ENCODE data around the gene MYLK.
"Not testable (repeated sequence)": the region's sequence is repeated elsewhere in the genome, so short reads cannot be mapped to it uniquely, and the experiment has no call there.

GRCh38 chr3:123603153-123603552 is 281.0 kb downstream of the MYLK start:
- not testable (repeated sequence) for TF ChIP-seq ZNF699 (CRISPR knock-in tag; IDR thresholded peaks at IDR 0.05; ENCODE audit: insufficient replicate concordance); NCOA4 (IDR thresholded peaks at IDR 0.05; ENCODE audit: partially characterized antibody)

All from K562 (cell line).